Neural cell (in vitro differentiated cells): ENCODE measurements around the gene TRIM32. TPM values are rescaled to one million over a fixed set of nuclear protein-coding genes. Genes with fewer than 3 reads are reported as not detected.
A peak's percentile ranks its signal among the peaks of the same experiment; 100 is the strongest.

ENCODE experiments used
- H2AFZ ChIP-seq: fragments of 200-600, 300-800 bp; sonication (generic), shearing (Covaris generic); 2 replicates; pipeline ENCODE4 v1.6.0; 2014; ENCODE audit warnings: low read depth, mild to moderate bottlenecking, antibody characterized with exemption, low read length, moderate library complexity
- H3F3A ChIP-seq: fragments of 200-600 bp; shearing (Covaris generic); 2 replicates; pipeline ENCODE4 v1.6.1; 2016; ENCODE audit warnings: mild to moderate bottlenecking, moderate library complexity, mixed read lengths, antibody characterized with exemption, low read length; ENCODE audit not compliant: insufficient read depth, poor library complexity, severe bottlenecking
- H3K27ac ChIP-seq: fragments of 200-600, 300-800 bp; sonication (generic), shearing (Covaris generic); 2 replicates; pipeline ENCODE4 v1.5.1; 2014; ENCODE audit warnings: mild to moderate bottlenecking, low read length, moderate library complexity
- H3K27me3 ChIP-seq: fragments of 300-800, 200-600 bp; sonication (generic), shearing (Covaris generic); 2 replicates; pipeline ENCODE4 v1.6.0; 2014; ENCODE audit warnings: mild to moderate bottlenecking, low read depth, low read length, moderate library complexity; ENCODE audit not compliant: insufficient read depth
- H3K36me3 ChIP-seq: fragments of 300-800, 200-600 bp; sonication (generic), shearing (Covaris generic); 2 replicates; pipeline ENCODE4 v1.5.1; 2014; ENCODE audit warnings: mild to moderate bottlenecking, antibody characterized with exemption, low read length, moderate library complexity; ENCODE audit not compliant: insufficient read depth
- H3K4me2 ChIP-seq: fragments of 300-800, 200-600 bp; sonication (generic), shearing (Covaris generic); 2 replicates; pipeline ENCODE4 v1.6.0; 2014; ENCODE audit warnings: mild to moderate bottlenecking, low read length
- H3K4me3 ChIP-seq: fragments of 300-800, 200-600 bp; sonication (generic), shearing (Covaris generic); 2 replicates; pipeline ENCODE4 v1.5.1; 2014; ENCODE audit warnings: mild to moderate bottlenecking, low read length, moderate library complexity
- H3K79me2 ChIP-seq: fragments of 200-600 bp; shearing (Covaris generic); replicated peaks from 2 replicates; pipeline ENCODE4 v1.6.0; 2014; ENCODE audit warnings: mild to moderate bottlenecking, low read length, moderate library complexity; ENCODE audit not compliant: insufficient read depth
- H3K9ac ChIP-seq: fragments of 300-800, 200-600 bp; sonication (generic), shearing (Covaris generic); 2 replicates; pipeline ENCODE4 v1.6.1; 2016; ENCODE audit warnings: mild to moderate bottlenecking, low read length, mixed read lengths
- H3K9me2 ChIP-seq: fragments of 200-600 bp; shearing (Covaris generic); 2 replicates; pipeline ENCODE4 v1.6.1; 2016; ENCODE audit warnings: mild to moderate bottlenecking, low read length, mixed read lengths; ENCODE audit not compliant: insufficient read depth
- H3K9me3 ChIP-seq: fragments of 200-600, 300-800 bp; sonication (generic), shearing (Covaris generic); 2 replicates; pipeline ENCODE4 v1.6.1; 2016; ENCODE audit warnings: mild to moderate bottlenecking, mixed run types, low read length, moderate library complexity, mixed read lengths
- H4K20me1 ChIP-seq: fragments of 200-600 bp; shearing (Covaris generic); 2 replicates; pipeline ENCODE4 v1.6.1; 2016; ENCODE audit warnings: mild to moderate bottlenecking, mixed run types; ENCODE audit not compliant: insufficient read depth
- EP300 ChIP-seq: fragments of 450-650 bp; conservative IDR thresholded peaks from 2 replicates; pipeline ENCODE4 v1.6.1; 2014; ENCODE audit warnings: antibody characterized with exemption, mild to moderate bottlenecking, moderate library complexity; ENCODE audit not compliant: poor library complexity, severe bottlenecking
- EZH2 ChIP-seq: fragments of 200-600, 300-800 bp; shearing (Covaris generic), sonication (generic); IDR thresholded peaks from 2 replicates; pipeline ENCODE4 v1.6.1; 2014; ENCODE audit warnings: antibody characterized with exemption, low read length, borderline replicate concordance, mild to moderate bottlenecking; ENCODE audit not compliant: insufficient read depth, poor library complexity, severe bottlenecking
- MXI1 ChIP-seq: fragments of 450-650 bp; conservative IDR thresholded peaks from 2 replicates; pipeline ENCODE4 v1.6.1; 2014; ENCODE audit warnings: antibody characterized with exemption, mild to moderate bottlenecking; ENCODE audit not compliant: poor library complexity, severe bottlenecking
- POLR2AphosphoS5 ChIP-seq: IDR thresholded peaks from 2 replicates; pipeline ENCODE4 v1.6.1; 2012
- RAD21 ChIP-seq: fragments of 450-650 bp; conservative IDR thresholded peaks from 2 replicates; pipeline ENCODE4 v1.6.1; 2014; ENCODE audit warnings: antibody characterized with exemption, mild to moderate bottlenecking, moderate library complexity
- SMC3 ChIP-seq: fragments of 450-650 bp; conservative IDR thresholded peaks from 2 replicates; pipeline ENCODE4 v1.6.1; 2014; ENCODE audit warnings: antibody characterized with exemption, mild to moderate bottlenecking, moderate library complexity; ENCODE audit not compliant: poor library complexity
- TAF1 ChIP-seq: IDR thresholded peaks from 2 replicates; pipeline ENCODE4 v1.6.1; 2012; ENCODE audit warnings: low read depth
- polyA minus RNA-seq: library from RNA; depleted of rRNA, polyadenylated mRNA; stranded (reverse); fragments of >200 nt; gene quantifications from 2 replicates; pipeline ENCODE4 v1.2.3, GENCODE V29; 2014
- polyA plus RNA-seq: library from polyadenylated mRNA; depleted of rRNA; stranded (reverse); fragments of >200 nt; gene quantifications from 2 replicates; pipeline ENCODE4 v1.2.3, GENCODE V29; 2014
- TF ChIP-seq, protein P1 (sequence below): fragments of 450-650 bp; IDR thresholded peaks from 2 replicates; pipeline ENCODE4 v1.5.1; 2014; ENCODE audit warnings: antibody characterized with exemption, mild to moderate bottlenecking, moderate library complexity; ENCODE audit not compliant: poor library complexity, severe bottlenecking
- TF ChIP-seq, protein P2 (sequence below): IDR thresholded peaks from 2 replicates; pipeline ENCODE4 v1.6.1; 2012; ENCODE audit warnings: borderline replicate concordance

TRIM32 gene, protein sequence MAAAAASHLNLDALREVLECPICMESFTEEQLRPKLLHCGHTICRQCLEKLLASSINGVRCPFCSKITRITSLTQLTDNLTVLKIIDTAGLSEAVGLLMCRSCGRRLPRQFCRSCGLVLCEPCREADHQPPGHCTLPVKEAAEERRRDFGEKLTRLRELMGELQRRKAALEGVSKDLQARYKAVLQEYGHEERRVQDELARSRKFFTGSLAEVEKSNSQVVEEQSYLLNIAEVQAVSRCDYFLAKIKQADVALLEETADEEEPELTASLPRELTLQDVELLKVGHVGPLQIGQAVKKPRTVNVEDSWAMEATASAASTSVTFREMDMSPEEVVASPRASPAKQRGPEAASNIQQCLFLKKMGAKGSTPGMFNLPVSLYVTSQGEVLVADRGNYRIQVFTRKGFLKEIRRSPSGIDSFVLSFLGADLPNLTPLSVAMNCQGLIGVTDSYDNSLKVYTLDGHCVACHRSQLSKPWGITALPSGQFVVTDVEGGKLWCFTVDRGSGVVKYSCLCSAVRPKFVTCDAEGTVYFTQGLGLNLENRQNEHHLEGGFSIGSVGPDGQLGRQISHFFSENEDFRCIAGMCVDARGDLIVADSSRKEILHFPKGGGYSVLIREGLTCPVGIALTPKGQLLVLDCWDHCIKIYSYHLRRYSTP
- 6.9 and 9.1 TPM in 2 replicates for polyA plus RNA-seq
- 26.1 and 30.7 TPM in 2 replicates for polyA minus RNA-seq

DNA sequence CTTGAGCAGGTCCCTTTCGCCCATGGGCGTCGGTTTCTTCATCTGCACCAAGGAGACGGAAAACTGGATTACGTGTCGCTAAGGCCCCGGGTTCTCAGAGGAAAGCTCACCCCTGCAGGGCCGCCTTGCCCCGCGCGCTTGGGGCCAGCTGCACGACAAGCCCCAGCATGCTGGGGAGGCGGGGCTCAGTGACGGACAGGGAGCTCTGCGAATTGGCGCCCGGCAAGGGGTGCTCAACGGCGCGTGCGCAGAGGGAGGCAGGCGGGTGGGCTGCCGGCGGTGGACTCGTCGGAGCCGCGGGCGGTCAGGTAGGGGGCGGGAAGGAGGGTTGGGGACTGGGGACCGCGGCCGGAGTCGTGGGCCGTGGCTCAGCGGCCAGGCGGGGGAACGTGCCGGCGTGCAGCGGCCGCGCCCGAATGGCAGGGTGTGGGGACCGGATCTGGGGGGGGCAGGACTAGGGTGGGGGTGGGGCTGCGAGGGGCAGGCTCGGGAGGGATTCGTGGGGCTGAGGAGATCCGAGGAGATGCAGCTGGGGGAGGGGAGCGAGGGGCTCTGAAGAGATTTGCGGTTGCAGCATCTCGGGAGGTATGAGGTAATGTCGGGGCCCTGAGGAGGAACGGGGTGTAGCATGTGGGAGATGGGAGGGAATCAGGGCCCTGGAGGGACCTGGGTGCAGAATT, at the start of gene TRIM32:
Gene TRIM32, plus strand, starts transcription at position 232 of the 680 bp plus-strand sequence. CDS start 10,438 bp downstream, outside the sequence.
- peak within 1 kb of the TSS; percentile 71 for H2AFZ ChIP-seq
- peak within 1 kb of the TSS; percentile 64 for H3K27ac ChIP-seq
- H3K79me2 ChIP-seq = peaks cover 21% of the 10 kb centered on the region
- no peaks in the 10 kb centered on the region for H4K20me1 ChIP-seq
- H3K4me2 ChIP-seq = peak within 1 kb of the TSS; percentile 69
- TF ChIP-seq MXI1 (peak; percentile 26), POLR2AphosphoS5 (peak; percentile 84), TAF1 (peak; percentile 13), EP300 (no peak)
- H3K36me3 ChIP-seq = no peaks in the 10 kb centered on the region
- H3K27me3 ChIP-seq = no peaks in the 10 kb centered on the region
- no peaks in the 10 kb centered on the region for H3K9me2 ChIP-seq
- H3K9me3 ChIP-seq = no peaks in the 10 kb centered on the region
- peak within 1 kb of the TSS; percentile 82 for H3K9ac ChIP-seq
- peak within 1 kb of the TSS; percentile 72 for H3K4me3 ChIP-seq
- no peaks in the 10 kb centered on the region for H3F3A ChIP-seq

DNA sequence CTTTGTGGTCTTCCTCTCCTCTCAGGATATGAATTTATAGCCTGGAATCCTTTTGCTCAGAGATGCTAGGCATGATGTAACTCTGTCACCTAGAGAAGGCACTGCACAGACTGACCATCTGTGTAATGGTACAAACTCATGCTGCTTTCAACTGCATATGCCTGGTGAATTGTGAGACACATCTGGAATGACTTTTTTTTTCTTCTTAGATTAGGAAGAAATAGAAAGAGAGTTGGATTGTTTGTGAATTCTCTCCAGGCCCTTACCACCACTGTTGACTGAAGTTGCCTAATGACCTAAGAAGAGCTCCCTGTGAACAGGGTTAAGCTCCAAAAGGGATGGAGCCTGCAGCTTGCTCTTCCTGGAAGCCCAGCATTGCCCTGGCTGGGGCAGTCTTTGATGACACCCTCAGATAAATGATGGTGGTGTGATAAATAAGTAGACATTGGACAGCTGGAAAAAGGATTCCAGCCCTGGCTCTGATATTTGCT, 47.8 kb upstream of the TRIM32 start:
- Histone ChIP-seq H3K27me3 (no peaks in the 10 kb centered on the region), H3K4me2 (no peak overlapping the region), H3K79me2 (no peaks in the 10 kb centered on the region), H2AFZ (no peak overlapping the region), H3K27ac (no peak overlapping the region), H3K36me3 (no peaks in the 10 kb centered on the region), H3K9ac (no peak overlapping the region), H3K9me2 (no peaks in the 10 kb centered on the region), H4K20me1 (no peaks in the 10 kb centered on the region), H3K4me3 (no peak overlapping the region), H3K9me3 (no peaks in the 10 kb centered on the region), H3F3A (no peaks in the 10 kb centered on the region)
- TF ChIP-seq TAF1 (no peak), SMC3 (no peak), RAD21 (no peak), MXI1 (no peak), POLR2AphosphoS5 (no peak), EP300 (no peak), EZH2 (no peak)
- TF ChIP-seq, protein P1, sequence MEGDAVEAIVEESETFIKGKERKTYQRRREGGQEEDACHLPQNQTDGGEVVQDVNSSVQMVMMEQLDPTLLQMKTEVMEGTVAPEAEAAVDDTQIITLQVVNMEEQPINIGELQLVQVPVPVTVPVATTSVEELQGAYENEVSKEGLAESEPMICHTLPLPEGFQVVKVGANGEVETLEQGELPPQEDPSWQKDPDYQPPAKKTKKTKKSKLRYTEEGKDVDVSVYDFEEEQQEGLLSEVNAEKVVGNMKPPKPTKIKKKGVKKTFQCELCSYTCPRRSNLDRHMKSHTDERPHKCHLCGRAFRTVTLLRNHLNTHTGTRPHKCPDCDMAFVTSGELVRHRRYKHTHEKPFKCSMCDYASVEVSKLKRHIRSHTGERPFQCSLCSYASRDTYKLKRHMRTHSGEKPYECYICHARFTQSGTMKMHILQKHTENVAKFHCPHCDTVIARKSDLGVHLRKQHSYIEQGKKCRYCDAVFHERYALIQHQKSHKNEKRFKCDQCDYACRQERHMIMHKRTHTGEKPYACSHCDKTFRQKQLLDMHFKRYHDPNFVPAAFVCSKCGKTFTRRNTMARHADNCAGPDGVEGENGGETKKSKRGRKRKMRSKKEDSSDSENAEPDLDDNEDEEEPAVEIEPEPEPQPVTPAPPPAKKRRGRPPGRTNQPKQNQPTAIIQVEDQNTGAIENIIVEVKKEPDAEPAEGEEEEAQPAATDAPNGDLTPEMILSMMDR = no peak
- TF ChIP-seq, protein P2, sequence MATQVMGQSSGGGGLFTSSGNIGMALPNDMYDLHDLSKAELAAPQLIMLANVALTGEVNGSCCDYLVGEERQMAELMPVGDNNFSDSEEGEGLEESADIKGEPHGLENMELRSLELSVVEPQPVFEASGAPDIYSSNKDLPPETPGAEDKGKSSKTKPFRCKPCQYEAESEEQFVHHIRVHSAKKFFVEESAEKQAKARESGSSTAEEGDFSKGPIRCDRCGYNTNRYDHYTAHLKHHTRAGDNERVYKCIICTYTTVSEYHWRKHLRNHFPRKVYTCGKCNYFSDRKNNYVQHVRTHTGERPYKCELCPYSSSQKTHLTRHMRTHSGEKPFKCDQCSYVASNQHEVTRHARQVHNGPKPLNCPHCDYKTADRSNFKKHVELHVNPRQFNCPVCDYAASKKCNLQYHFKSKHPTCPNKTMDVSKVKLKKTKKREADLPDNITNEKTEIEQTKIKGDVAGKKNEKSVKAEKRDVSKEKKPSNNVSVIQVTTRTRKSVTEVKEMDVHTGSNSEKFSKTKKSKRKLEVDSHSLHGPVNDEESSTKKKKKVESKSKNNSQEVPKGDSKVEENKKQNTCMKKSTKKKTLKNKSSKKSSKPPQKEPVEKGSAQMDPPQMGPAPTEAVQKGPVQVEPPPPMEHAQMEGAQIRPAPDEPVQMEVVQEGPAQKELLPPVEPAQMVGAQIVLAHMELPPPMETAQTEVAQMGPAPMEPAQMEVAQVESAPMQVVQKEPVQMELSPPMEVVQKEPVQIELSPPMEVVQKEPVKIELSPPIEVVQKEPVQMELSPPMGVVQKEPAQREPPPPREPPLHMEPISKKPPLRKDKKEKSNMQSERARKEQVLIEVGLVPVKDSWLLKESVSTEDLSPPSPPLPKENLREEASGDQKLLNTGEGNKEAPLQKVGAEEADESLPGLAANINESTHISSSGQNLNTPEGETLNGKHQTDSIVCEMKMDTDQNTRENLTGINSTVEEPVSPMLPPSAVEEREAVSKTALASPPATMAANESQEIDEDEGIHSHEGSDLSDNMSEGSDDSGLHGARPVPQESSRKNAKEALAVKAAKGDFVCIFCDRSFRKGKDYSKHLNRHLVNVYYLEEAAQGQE = no peak
